GM21529 (cell line): ENCODE results near the gene CENPX.

Experiments used
- ATAC-seq: cut with Tn5 transposase; IDR thresholded peaks from one replicate; pipeline ENCODE4 v1.9.1; 2021; ENCODE audit not compliant: unreplicated experiment

CENPX gene

DNA sequence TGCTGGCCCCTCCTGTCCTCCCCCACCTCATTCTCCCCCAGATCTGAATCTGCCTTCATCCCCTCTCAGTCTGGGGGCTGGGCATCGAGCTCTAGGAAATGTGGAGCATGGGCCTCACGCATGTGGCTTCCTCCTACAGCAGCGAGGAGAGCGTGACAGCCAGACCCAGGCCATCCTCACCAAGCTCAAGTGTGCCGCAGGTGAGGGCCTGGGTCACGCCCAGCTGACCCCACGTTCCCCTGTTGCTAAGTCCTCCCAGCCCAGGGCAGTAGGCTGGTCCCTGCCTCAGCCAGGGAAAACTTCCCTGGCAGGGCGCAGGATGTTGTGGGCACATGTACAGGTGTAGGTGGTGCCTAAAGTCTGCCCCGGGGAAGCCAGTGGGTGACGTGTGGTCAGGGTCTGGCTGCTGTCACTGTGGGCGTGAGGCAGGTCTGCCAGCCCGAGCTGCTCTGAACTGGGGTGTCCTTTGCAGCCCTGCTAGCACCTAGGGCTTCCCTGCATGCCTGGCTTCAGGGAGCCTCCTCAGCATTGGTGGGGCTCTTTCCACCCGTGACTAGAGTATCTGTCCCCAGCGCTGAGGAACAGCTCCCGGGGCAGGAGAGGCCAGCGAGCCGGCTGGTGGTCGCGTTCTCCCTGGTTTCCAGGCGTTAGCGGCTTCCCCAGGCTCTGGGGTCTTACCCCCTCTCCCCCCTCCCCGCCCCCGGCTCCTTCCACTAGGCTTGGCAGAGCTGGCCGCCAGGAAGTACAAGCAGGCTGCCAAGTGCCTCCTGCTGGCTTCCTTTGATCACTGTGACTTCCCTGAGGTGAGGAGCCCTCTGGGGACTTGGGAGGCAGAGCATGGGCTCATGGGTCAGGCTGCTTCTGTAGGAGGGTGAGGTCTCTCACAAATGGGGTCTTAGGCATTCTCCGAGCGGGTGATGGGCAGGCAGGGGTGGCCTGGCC, 32.6 kb upstream of the CENPX start:
- no peak for ATAC-seq

DNA sequence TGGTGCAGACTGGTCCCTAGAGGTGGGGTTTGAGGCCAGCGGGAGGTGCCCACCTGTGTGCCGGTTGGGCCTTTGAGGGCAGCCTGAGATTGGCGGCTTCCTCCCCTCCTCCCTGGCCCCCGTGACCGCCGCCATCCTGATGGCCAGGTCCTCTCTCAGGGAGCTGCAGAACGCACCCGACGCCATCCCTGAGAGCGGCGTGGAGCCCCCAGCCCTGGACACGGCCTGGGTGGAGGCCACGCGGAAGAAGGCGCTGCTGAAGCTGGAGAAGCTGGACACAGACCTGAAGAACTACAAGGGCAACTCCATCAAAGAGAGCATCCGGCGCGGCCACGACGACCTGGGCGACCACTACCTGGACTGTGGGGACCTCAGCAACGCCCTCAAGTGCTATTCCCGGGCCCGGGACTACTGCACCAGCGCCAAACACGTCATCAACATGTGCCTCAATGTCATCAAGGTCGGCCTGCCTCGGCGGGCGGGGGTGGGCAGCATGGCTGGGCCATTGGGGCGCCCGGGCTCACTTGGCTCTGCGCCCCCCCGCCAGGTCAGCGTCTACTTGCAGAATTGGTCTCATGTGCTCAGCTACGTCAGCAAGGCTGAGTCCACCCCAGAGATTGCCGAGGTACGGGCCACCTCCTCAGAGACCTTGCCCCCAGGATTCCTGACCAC, 31.8 kb upstream of the CENPX start:
- no peak for ATAC-seq

DNA sequence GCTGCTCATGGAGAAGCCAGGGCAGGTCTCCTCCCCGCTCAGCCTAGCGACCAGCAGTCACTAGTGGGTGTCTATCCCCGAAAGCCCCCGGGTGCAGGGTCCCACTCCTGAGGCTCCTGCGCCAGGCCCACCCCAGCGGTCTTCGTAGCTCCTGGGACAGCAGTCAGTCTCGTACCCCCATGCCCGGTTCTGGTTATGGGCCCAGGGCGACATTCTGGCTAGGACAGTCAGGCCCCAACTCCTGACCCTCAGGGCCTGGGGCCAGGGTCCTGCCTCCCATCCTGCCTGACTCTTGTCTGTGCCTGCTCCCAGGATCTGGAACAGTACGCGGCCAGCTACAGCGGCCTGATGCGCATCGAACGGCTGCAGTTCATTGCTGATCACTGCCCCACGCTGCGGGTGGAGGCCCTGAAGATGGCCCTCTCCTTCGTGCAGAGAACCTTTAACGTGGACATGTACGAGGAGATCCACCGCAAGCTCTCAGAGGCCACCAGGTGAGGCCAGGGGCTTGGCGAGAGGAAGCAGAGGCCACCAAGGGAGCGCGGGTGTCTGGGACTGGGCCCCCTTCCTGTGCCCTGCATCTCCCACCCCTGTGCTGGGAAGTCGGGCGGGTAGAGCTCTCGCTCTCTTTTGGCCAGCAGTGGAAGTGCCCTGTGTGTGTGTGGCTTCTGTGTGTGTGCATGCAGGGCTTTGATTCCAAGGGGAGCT, 31.0 kb upstream of the CENPX start:
- no peak for ATAC-seq

GRCh38 chr17:82053130-82053529, 30.5 kb upstream of the CENPX start:
- ATAC-seq, result no peak

DNA sequence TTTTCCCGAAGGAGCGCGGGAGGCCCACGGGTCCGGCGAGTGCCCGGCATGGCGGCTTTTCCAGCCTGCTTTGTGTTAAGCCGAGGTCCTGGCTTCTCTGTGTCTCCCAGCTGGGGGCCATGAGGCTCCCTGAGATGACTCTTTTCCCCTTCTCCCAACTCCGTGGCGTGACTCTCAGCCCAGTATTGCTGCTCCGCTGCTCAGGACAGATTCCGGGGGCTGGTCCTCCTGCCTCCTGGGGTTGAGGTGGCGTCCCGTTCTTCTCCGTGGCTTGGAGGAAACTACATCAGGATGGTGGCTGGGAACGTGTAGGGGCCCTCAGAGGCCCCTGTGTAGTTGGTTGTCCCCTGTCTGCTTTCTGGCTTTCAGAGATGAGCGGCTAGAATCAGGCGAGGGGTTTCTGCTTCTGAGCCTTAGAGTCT, 30.0 kb upstream of the CENPX start:
- no peak for ATAC-seq

GRCh38 chr17:82051776-82052637, 29.3 kb upstream of the CENPX start, which contains the start of the genes GPS1 and RFNG:
GPS1 (plus strand) TSS chr17:82051898; CDS start chr17:82051932, 34 bp downstream.
RFNG (minus strand) TSS chr17:82051811; CDS start chr17:82051766, 45 bp downstream.
- ATAC-seq, result peak; percentile 48

DNA sequence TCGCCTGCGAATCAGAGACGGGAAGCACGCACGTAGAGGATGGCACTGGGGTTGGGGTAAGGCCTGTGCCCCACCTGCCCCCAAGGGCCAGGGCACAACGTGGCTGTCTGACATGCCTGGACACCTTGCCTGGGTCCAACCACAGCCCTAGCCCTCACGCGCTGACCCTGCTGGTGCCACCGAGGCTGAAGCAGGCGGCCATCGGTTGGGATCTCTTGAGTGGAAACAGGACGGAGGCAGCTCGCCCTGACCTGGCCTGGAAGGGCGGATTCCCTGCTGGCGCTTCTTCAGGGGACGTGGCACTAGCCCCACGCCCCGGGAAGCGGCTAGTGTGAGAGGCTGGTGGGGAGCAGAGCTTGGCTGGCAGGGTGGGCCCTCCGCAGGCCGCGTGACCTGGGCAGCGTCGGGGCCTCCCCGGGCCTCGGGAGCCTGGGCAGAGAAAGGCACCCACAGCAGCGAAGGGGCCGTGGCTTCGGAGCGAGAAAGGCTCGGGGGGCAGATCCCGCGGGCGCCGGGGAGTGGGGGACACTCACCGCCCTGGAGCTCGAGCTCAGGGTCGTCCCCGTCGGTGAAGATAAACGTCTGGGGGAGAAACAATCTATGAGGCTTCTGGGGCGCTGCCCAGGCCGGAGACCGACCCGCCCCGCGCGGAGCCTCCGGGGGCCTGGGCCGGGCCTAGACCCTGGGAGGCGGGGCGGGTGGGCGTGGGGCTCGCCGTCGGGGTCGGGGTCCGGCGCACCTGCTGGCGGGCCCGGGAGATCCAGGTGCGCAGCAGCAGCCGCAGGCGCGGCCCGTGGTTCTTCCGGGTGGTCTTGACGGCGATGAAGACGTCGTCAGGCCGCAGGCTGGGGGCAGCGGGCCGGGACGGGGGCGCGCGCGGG, 28.3 kb upstream of the CENPX start:
- peak; percentile 21 for ATAC-seq

GRCh38 chr17:82050152-82050760, 27.6 kb upstream of the CENPX start:
- no peak for ATAC-seq

GRCh38 chr17:82049521-82049971, 26.9 kb upstream of the CENPX start:
- no peak for ATAC-seq

DNA sequence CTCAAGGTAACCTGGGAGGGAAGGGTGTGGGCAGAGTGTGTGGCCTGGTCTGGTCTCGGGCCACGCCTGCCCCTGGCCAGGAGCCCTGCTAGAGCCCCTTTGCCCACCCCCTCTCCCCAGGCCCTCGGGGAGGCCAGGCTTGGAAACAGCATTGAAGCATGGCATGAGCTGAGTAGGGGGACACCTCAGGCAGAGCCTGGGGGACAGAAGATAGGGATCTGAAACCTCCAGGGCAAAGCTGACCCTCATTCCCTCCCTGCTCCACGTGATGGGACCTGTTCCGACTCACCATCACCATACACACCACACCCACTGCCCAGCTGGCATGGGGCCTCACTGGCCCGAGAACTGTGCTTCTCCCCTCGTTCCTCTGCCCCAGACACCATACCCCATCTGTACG, 26.4 kb upstream of the CENPX start:
- ATAC-seq, result no peak

DNA sequence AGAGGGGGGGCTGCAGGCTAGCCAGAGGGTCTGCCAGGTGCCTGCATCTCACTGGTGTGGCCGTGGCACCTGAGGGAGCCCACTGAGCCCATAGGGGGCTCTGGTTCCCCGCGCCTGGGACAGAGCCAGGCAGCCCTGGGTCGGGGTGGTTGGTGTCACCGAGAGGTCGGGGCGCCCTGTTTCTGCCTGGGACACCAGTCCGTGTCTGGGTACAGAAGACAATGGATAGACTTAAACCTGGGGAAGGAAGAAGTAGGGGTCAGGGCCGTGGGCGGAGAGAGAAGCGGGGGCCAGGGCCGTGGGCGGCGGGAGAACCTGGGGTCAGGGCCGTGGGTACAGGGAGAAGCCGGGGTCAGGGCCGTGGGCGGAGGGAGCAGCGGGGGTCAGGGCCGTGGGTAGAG, 25.9 kb upstream of the CENPX start:
- no peak for ATAC-seq

GRCh38 chr17:82047914-82048570, 25.4 kb upstream of the CENPX start:
- ATAC-seq, result no peak

GRCh38 chr17:82047379-82047778, 24.7 kb upstream of the CENPX start:
- ATAC-seq, result no peak

GRCh38 chr17:82046903-82047302, 24.2 kb upstream of the CENPX start:
- ATAC-seq, result no peak

- no peak for ATAC-seq
These were observed 23.3 kb upstream of the CENPX start for GRCh38 chr17:82045936-82046484.

DNA sequence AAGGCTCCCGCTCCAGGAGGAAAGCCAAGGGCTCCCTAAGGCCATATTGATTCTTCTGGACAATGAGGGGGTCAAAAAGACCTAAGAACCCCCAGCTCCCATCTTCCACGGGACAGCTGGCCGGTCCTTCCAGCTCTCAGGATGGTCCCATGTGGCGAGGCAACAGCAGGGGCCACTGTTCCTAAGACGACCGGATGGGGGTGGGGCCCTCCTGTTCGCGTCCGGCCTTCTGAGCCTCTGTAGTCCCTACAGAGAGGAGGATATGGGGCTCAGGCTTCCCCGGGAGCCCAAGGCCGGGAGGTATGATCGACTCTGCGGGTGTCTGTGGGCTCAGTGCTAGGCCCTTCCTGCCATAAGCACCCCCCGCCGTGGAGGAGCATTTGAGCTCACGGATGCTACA, 20.8 kb upstream of the CENPX start:
- no peak for ATAC-seq

- no peak for ATAC-seq
These were observed 20.0 kb upstream of the CENPX start for GRCh38 chr17:82042649-82043048.

- no peak for ATAC-seq
These were observed 18.6 kb upstream of the CENPX start for GRCh38 chr17:82041144-82041814.
